HCT116 (cell line): ENCODE data around the gene CCDC3. TPM values are rescaled to one million over a fixed set of nuclear protein-coding genes. Genes with fewer than 3 reads are reported as not detected.

Source experiments
- ATAC-seq: fragments of 200-7000 bp; cut with Tn5 transposase; 2 replicates; pipeline ENCODE4 v1.9.1; 2020; ENCODE audit warnings: mild to moderate bottlenecking, moderate library complexity
- BruUV-seq: library from RNA; stranded (reverse); fragments of 400-500 nt; replicated peaks from 2 replicates; lab custom pipeline; 2021; lab: Mats Ljungman, UMichigan
- CTCF ChIA-PET: fragments of 300-600 bp; sonication (Branson Sonifier 250); formaldehyde crosslinking; loops from one replicate; lab custom pipeline; 2021; ENCODE audit warnings: antibody characterized with exemption; lab: Charles Lee
- POLR2A ChIA-PET: fragments of 300-600, 350-600 bp; sonication (Branson Sonifier 250); formaldehyde crosslinking; loops from one replicate; lab custom pipeline; 2021; ENCODE audit warnings: antibody characterized with exemption; lab: Charles Lee
- RAD21 ChIA-PET, 2 experiments: fragments of 300-600 bp; sonication (Branson Sonifier 250); formaldehyde crosslinking; loops; one replicate each; lab custom pipeline; 2023; ENCODE audit warnings: low total read pairs in 2 of 2; ENCODE audit not compliant: uncharacterized antibody in 2 of 2, unreplicated experiment in 2 of 2, low non-redundant PET in 1 of 2; lab: Charles Lee
- DNase-seq: peaks from one replicate; pipeline ENCODE4 v3.0.0-alpha.2; 2010; ENCODE audit warnings: low read depth, low spot score
- H2AFZ ChIP-seq: fragments of 200-600 bp; shearing (Covaris generic), sonication (generic); 2 replicates; pipeline ENCODE4 v1.6.1; 2017; ENCODE audit warnings: low read depth, mixed run types, mixed read lengths, antibody characterized with exemption, low read length; ENCODE audit not compliant: poor library complexity, severe bottlenecking
- H3K27ac ChIP-seq: 2 replicates; pipeline ENCODE4 v1.5.1; 2012; ENCODE audit warnings: low read depth, low read length
- H3K27me3 ChIP-seq: fragments of 200-600 bp; sonication (generic); 2 replicates; pipeline ENCODE4 v1.6.1; 2016; ENCODE audit warnings: mixed run types, low read length, mixed read lengths; ENCODE audit not compliant: insufficient read depth
- H3K36me3 ChIP-seq, 2 experiments: fragments of 200-500 bp in 1 of 2; fragments of 200-600 bp in 1 of 2; sonication (Bioruptor generic) in 1 of 2; sonication (generic) in 1 of 2; 2 replicates each; pipeline versions ENCODE4 v1.5.1 to v1.6.1; 2014 to 2016; ENCODE audit warnings: low read length in 2 of 2, inconsistent platforms in 1 of 2, mixed read lengths in 1 of 2, mixed run types in 1 of 2; ENCODE audit not compliant: insufficient read depth in 2 of 2, control insufficient read depth in 1 of 2
- H3K4me1 ChIP-seq, 2 experiments: fragments of 200-600 bp in 1 of 2; sonication (generic) in 1 of 2; 2 replicates each; pipeline versions ENCODE4 v1.5.1 to v1.6.1; 2012 to 2017; ENCODE audit warnings: low read length in 2 of 2, inconsistent platforms in 1 of 2, mild to moderate bottlenecking in 1 of 2, mixed read lengths in 1 of 2, mixed run types in 1 of 2, moderate library complexity in 1 of 2; ENCODE audit not compliant: insufficient read depth in 2 of 2, control insufficient read depth in 1 of 2
- H3K4me2 ChIP-seq: fragments of 200-600 bp; sonication (generic); 2 replicates; pipeline ENCODE4 v1.6.1; 2017; ENCODE audit warnings: mixed run types, low read length, mixed read lengths
- H3K4me3 ChIP-seq, 2 experiments: fragments of 200-600 bp in 1 of 2; sonication (generic) in 1 of 2; replicated peaks in 1 of 2; 2 replicates each; pipeline ENCODE4 v1.5.1; 2011 to 2016; ENCODE audit warnings: low read length in 2 of 2, control low read depth in 1 of 2, low read depth in 1 of 2, mild to moderate bottlenecking in 1 of 2, mixed read lengths in 1 of 2, mixed run types in 1 of 2
- H3K79me2 ChIP-seq: fragments of 200-600 bp; sonication (generic); 2 replicates; pipeline ENCODE4 v1.6.1; 2017; ENCODE audit warnings: mild to moderate bottlenecking, mixed run types, low read length, moderate library complexity, mixed read lengths; ENCODE audit not compliant: insufficient read depth
- H3K9ac ChIP-seq: fragments of 200-600 bp; sonication (generic); 2 replicates; pipeline ENCODE4 v1.6.1; 2016; ENCODE audit warnings: low read length, mixed read lengths
- H3K9me2 ChIP-seq: fragments of 200-600 bp; sonication (generic), shearing (Covaris generic); 2 replicates; pipeline ENCODE4 v1.6.1; 2017; ENCODE audit warnings: mixed run types, mild to moderate bottlenecking, moderate library complexity; ENCODE audit not compliant: insufficient read depth
- H3K9me3 ChIP-seq, 2 experiments: fragments of 200-500 bp in 1 of 2; fragments of 200-600 bp in 1 of 2; sonication (Bioruptor generic) in 1 of 2; sonication (generic) in 1 of 2; 2 replicates each; pipeline ENCODE4 v1.6.1; 2014 to 2017; ENCODE audit warnings: low read length in 2 of 2, mixed read lengths in 2 of 2, inconsistent platforms in 1 of 2, low read depth in 1 of 2, mild to moderate bottlenecking in 1 of 2, mixed run types in 1 of 2, moderate library complexity in 1 of 2; ENCODE audit not compliant: control insufficient read depth in 1 of 2, insufficient read depth in 1 of 2
- H4K20me1 ChIP-seq: fragments of 200-600 bp; sonication (generic), shearing (Covaris generic); 2 replicates; pipeline ENCODE4 v1.6.1; 2017; ENCODE audit warnings: mixed run types, mild to moderate bottlenecking, moderate library complexity; ENCODE audit not compliant: insufficient read depth
- ATF3 ChIP-seq: IDR thresholded peaks from 2 replicates; pipeline ENCODE4 v1.6.1; 2012
- CBX3 ChIP-seq: IDR thresholded peaks from 2 replicates; pipeline ENCODE4 v1.6.1; 2012; ENCODE audit warnings: low read depth
- CEBPB ChIP-seq: IDR thresholded peaks from 2 replicates; pipeline ENCODE4 v1.6.1; 2012; ENCODE audit warnings: low read depth
- CTCF ChIP-seq, 3 experiments: fragments of 200-600 bp in 1 of 3; sonication (generic) in 1 of 3; IDR thresholded peaks in 2 of 3; conservative IDR thresholded peaks in 1 of 3; 2 replicates each; pipeline ENCODE4 v1.5.1; 2012 to 2017; ENCODE audit warnings: low read depth in 2 of 3, low read length in 2 of 3, antibody characterized with exemption in 1 of 3, borderline replicate concordance in 1 of 3, control low read depth in 1 of 3, mild to moderate bottlenecking in 1 of 3, mixed read lengths in 1 of 3, mixed run types in 1 of 3, moderate library complexity in 1 of 3; ENCODE audit not compliant: insufficient read depth in 1 of 3
- EGR1 ChIP-seq: IDR thresholded peaks from 2 replicates; pipeline ENCODE4 v1.6.1; 2012; ENCODE audit warnings: low read depth
- ELF1 ChIP-seq: IDR thresholded peaks from 2 replicates; pipeline ENCODE4 v1.6.1; 2012; ENCODE audit warnings: low read depth, borderline replicate concordance
- EZH2phosphoT487 ChIP-seq: fragments of 200-600 bp; IDR thresholded peaks from 2 replicates; pipeline ENCODE4 v1.6.1; 2018; ENCODE audit warnings: antibody characterized with exemption, borderline replicate concordance
- FOSL1 ChIP-seq: IDR thresholded peaks from 2 replicates; pipeline ENCODE4 v1.6.1; 2012; ENCODE audit warnings: low read depth
- JUND ChIP-seq: IDR thresholded peaks from 2 replicates; pipeline ENCODE4 v1.6.1; 2012
- MAX ChIP-seq: IDR thresholded peaks from 2 replicates; pipeline ENCODE4 v1.6.1; 2012
- RAD21 ChIP-seq: IDR thresholded peaks from 2 replicates; pipeline ENCODE4 v1.6.1; 2012; ENCODE audit warnings: low read depth, mild to moderate bottlenecking
- REST ChIP-seq: IDR thresholded peaks from 2 replicates; pipeline ENCODE4 v1.6.1; 2012; ENCODE audit warnings: low read depth
- SP1 ChIP-seq: IDR thresholded peaks from 2 replicates; pipeline ENCODE4 v1.6.1; 2012; ENCODE audit warnings: low read depth
- SRF ChIP-seq: IDR thresholded peaks from 2 replicates; pipeline ENCODE4 v1.6.1; 2012; ENCODE audit warnings: low read depth
- TCF7L2 ChIP-seq: IDR thresholded peaks from 2 replicates; pipeline ENCODE4 v1.7.0; 2011; ENCODE audit warnings: borderline replicate concordance, inconsistent platforms; ENCODE audit not compliant: insufficient read depth, insufficient read length; ENCODE audit errors: extremely low read depth
- YY1 ChIP-seq: IDR thresholded peaks from 2 replicates; pipeline ENCODE4 v1.6.1; 2011; ENCODE audit warnings: low read length, low read depth, moderate library complexity, mild to moderate bottlenecking; ENCODE audit not compliant: insufficient replicate concordance; ENCODE audit errors: extremely low read depth
- ZBTB33 ChIP-seq: IDR thresholded peaks from 2 replicates; pipeline ENCODE4 v1.6.1; 2011; ENCODE audit warnings: mild to moderate bottlenecking, low read length, moderate library complexity; ENCODE audit not compliant: insufficient replicate concordance; ENCODE audit errors: extremely low read depth
- ZFX ChIP-seq: fragments of 450-650 bp; IDR thresholded peaks from 2 replicates; pipeline ENCODE4 v1.6.1; 2017
- ZNF274 ChIP-seq: fragments of 200-500 bp; sonication (Bioruptor generic); IDR thresholded peaks from 2 replicates; pipeline ENCODE4 v1.6.1; 2014; ENCODE audit warnings: mild to moderate bottlenecking, low read depth, low read length, inconsistent platforms
- intact Hi-C: fragments of 100-400 bp; cut with micrococcal nuclease; formaldehyde crosslinking; loops from 2 replicates; pipeline ENCODE4 v1.10.0; 2022
- total RNA-seq: library from RNA; stranded (reverse); gene quantifications from one replicate; pipeline ENCODE4 v1.2.1, GENCODE V29; 2021; ENCODE audit not compliant: unreplicated experiment

CCDC3 gene
- total RNA-seq, 1 experiment from 2014 or later = 10.5 TPM

GRCh38 chr10:13006037-13006436 lies 4.5 kb upstream of the CCDC3 start:
- Histone ChIP-seq H3K4me2 (no peak overlapping the region), H3K79me2 (no peaks in the 10 kb centered on the region), H3K9me2 (no peaks in the 10 kb centered on the region), H3K9ac (no peak overlapping the region), H3K9me3 (no peaks in the 10 kb centered on the region), H3K27me3 (no peaks in the 10 kb centered on the region), H3K27ac (no peak overlapping the region), H2AFZ (no peak overlapping the region), H3K4me1 (peaks cover 5 to 9% of the 10 kb centered on the region in 2 experiments; a peak in 3 of 4 replicates), H3K4me3 (no peak overlapping the region), H3K36me3 (no peaks in the 10 kb centered on the region), H4K20me1 (no peaks in the 10 kb centered on the region)
- no peak for TF ChIP-seq CTCF (IDR thresholded peaks at IDR 0.05 in 2 of 3, conservative IDR thresholded peaks at IDR 0.05 in 1 of 3; ENCODE audit: borderline replicate concordance in 1 of 3, insufficient read depth in 1 of 3, low read depth in 2 of 3, low read length in 2 of 3)
- TF ChIP-seq MAX = no peak
- no peak for TF ChIP-seq ZFX
- TF ChIP-seq YY1 = no peak
- no peak for TF ChIP-seq SP1
- TF ChIP-seq ATF3 = no peak
- TF ChIP-seq EZH2phosphoT487 = no peak
- TF ChIP-seq ZBTB33 = no peak
- no peak for TF ChIP-seq CBX3
- TF ChIP-seq TCF7L2 = no peak
- no peak for TF ChIP-seq EGR1
- no peak for TF ChIP-seq JUND
- TF ChIP-seq CEBPB = no peak
- TF ChIP-seq ELF1 = no peak
- no peak for TF ChIP-seq REST
- no peak for TF ChIP-seq FOSL1
- no peak for TF ChIP-seq RAD21
- TF ChIP-seq SRF = no peak
- TF ChIP-seq ZNF274 = no peak
- DNase-seq (no peak), ATAC-seq (no peak)
- ChIA-PET CTCF (no interaction called here), POLR2A (no interaction called here), RAD21 (no interaction called here)
- BruUV-seq = no TSS peak
- intact Hi-C loops = no loop called here
